B cell (primary cell): ENCODE measurements around the gene TMEM44.

ENCODE experiments used
- EZH2 ChIP-seq: IDR thresholded peaks from 2 replicates; pipeline ENCODE4 v1.6.1; 2012; ENCODE audit warnings: borderline replicate concordance, low read depth, mild to moderate bottlenecking, moderate library complexity, low read length; ENCODE audit not compliant: insufficient read depth, poor library complexity, severe bottlenecking
- TF ChIP-seq, protein P1 (sequence below): fragments of 200-600 bp; IDR thresholded peaks from one replicate; pipeline ENCODE4 v1.8.0; 2022; ENCODE audit warnings: antibody characterized with exemption, mild to moderate bottlenecking

DNA sequence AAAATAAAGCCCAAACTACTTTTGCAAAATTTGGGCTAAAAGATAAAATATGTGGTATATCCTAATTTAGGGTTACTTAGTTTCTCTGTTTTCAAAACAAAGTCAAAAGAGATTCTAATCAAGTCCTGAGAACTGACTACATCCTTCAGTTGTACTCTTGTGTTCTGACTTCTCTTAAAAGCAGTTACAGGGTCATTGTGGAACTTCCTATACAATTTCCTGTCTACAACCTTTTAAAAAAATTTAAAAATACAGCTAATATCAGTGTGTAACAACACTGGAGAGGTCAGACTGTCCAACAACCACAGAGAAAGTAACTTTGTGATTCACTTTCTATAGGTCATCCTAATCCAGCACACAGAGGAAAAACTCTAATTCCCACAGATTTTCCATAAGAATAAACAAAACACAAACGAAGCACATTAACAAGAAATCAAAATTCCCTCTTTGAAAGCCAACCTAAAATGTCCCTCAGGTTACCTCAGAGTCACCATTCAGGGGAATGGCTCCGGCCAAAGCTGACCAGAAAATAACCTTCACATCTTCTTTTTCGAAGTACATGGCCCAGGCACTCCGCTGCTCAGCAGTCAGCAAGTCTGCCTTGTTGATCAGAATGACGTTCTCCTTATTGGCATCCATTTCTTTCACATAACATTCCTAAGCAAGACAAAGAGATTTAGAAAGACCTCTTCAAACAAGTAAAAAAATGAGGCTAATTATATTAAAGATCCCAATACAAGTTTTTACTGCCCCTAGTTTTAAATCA, 25.4 kb upstream of the TMEM44 start:
- TF ChIP-seq, protein P1, sequence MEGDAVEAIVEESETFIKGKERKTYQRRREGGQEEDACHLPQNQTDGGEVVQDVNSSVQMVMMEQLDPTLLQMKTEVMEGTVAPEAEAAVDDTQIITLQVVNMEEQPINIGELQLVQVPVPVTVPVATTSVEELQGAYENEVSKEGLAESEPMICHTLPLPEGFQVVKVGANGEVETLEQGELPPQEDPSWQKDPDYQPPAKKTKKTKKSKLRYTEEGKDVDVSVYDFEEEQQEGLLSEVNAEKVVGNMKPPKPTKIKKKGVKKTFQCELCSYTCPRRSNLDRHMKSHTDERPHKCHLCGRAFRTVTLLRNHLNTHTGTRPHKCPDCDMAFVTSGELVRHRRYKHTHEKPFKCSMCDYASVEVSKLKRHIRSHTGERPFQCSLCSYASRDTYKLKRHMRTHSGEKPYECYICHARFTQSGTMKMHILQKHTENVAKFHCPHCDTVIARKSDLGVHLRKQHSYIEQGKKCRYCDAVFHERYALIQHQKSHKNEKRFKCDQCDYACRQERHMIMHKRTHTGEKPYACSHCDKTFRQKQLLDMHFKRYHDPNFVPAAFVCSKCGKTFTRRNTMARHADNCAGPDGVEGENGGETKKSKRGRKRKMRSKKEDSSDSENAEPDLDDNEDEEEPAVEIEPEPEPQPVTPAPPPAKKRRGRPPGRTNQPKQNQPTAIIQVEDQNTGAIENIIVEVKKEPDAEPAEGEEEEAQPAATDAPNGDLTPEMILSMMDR, result no peak
- no peak for TF ChIP-seq EZH2
